Activated CD4-positive, alpha-beta T cell treated with anti-CD3 and anti-CD28 coated beads for 1 hour (primary cell): ENCODE results near the gene NFKBIE.

ENCODE experiments used
- DNase-seq: peaks from one replicate; pipeline ENCODE4 v3.0.0-alpha.2; 2020

Gene NFKBIE

GRCh38 chr6:44272529-44272928 is 7.2 kb upstream of the NFKBIE start:
- DNase-seq: no peak

- no peak for DNase-seq
Observed at GRCh38 chr6:44271914-44272313, 6.6 kb upstream of the NFKBIE start.

GRCh38 chr6:44271406-44271723 is 6.0 kb upstream of the NFKBIE start:
- DNase-seq: no peak

GRCh38 chr6:44270526-44271405 is 5.4 kb upstream of the NFKBIE start:
- DNase-seq: no peak

- DNase-seq: no peak
Observed at GRCh38 chr6:44269921-44270525, 4.7 kb upstream of the NFKBIE start, which contains the start of gene TMEM151B. Gene TMEM151B (plus strand): TSS chr6:44270450. CDS start chr6:44270743, 293 bp downstream.

- DNase-seq: no peak
Observed at GRCh38 chr6:44269178-44269920, 4.0 kb upstream of the NFKBIE start.

GRCh38 chr6:44268095-44268628 is 2.8 kb upstream of the NFKBIE start:
- DNase-seq: peak; percentile 46

GRCh38 chr6:44267252-44267651 is 1.9 kb upstream of the NFKBIE start:
- no peak for DNase-seq

GRCh38 chr6:44266347-44266746 is 996 bp upstream of the NFKBIE start:
- no peak for DNase-seq

GRCh38 chr6:44265722-44266233 is 427 bp upstream of the NFKBIE start:
- no peak for DNase-seq

GRCh38 chr6:44264154-44265006 is 971 bp downstream of the NFKBIE start:
- no peak for DNase-seq

- DNase-seq: no peak
Observed at GRCh38 chr6:44263354-44264100, 1.8 kb downstream of the NFKBIE start.

- DNase-seq: no peak
Observed at GRCh38 chr6:44262467-44263353, 2.6 kb downstream of the NFKBIE start.

- DNase-seq: no peak
Observed at GRCh38 chr6:44261581-44261980, 3.8 kb downstream of the NFKBIE start.

GRCh38 chr6:44260451-44261297 is 4.7 kb downstream of the NFKBIE start:
- DNase-seq: no peak

- no peak for DNase-seq
Observed at GRCh38 chr6:44260011-44260410, 5.3 kb downstream of the NFKBIE start.

GRCh38 chr6:44258921-44259320 is 6.4 kb downstream of the NFKBIE start:
- DNase-seq: no peak

- DNase-seq: no peak
Observed at GRCh38 chr6:44258325-44258863, 7.0 kb downstream of the NFKBIE start.

- no peak for DNase-seq
Observed at GRCh38 chr6:44257753-44258324, 7.5 kb downstream of the NFKBIE start.
